ENCODE measurements around the gene TSPAN11. TPM values are rescaled to one million over a fixed set of nuclear protein-coding genes. Genes with fewer than 3 reads are reported as not detected.

TSPAN11 gene
- total and polyA plus RNA-seq, 2 donors (not counting 1 experiment from before 2014, with no cell fraction given) = not detected

- Histone ChIP-seq H3K4me3 (ENCODE audit: control extremely low read depth in 1 of 5, extremely low read depth in 1 of 5, insufficient read depth in 1 of 5, low read depth in 2 of 5, low read length in 4 of 5) (no peak overlapping the region), H3K9me3 (ENCODE audit: control extremely low read depth in 1 of 3, control insufficient read depth in 2 of 3, insufficient read depth in 1 of 3, low read length in 2 of 3) (no peaks in the 10 kb centered on the region), H2AFZ (ENCODE audit: insufficient read depth, low read depth, low read length, poor library complexity, severe bottlenecking) (no peak overlapping the region), H3K9ac (ENCODE audit: low read length) (no peak overlapping the region), H3K4me1 (ENCODE audit: control insufficient read depth in 2 of 2, insufficient read depth in 2 of 2, low read length in 2 of 2) (no peaks in the 10 kb centered on the region), H3K27ac (ENCODE audit: low read length in 2 of 2) (no peak overlapping the region), H3K4me2 (replicated peaks; ENCODE audit: low read depth, low read length, poor library complexity, severe bottlenecking) (no peak overlapping the region), H3K27me3 (replicated peaks in 1 of 4; ENCODE audit: control extremely low read depth in 1 of 4, control insufficient read depth in 3 of 4, insufficient read depth in 4 of 4, low read length in 3 of 4) (no peaks in the 10 kb centered on the region), H3K79me2 (ENCODE audit: control insufficient read depth, insufficient read depth, low read length) (no peaks in the 10 kb centered on the region), H3K36me3 (replicated peaks in 1 of 2; ENCODE audit: control extremely low read depth in 1 of 2, control insufficient read depth in 1 of 2, extremely low read depth in 1 of 2, insufficient read depth in 2 of 2, low read length in 1 of 2) (no peaks in the 10 kb centered on the region), H4K20me1 (ENCODE audit: control insufficient read depth, insufficient read depth, low read length, poor library complexity, severe bottlenecking) (no peaks in the 10 kb centered on the region)
- Mint-ChIP-seq H3K27me3 (no peaks in the 10 kb centered on the region), H3K9me3 (ENCODE audit: insufficient read depth) (no peaks in the 10 kb centered on the region), H3K4me1 (no peaks in the 10 kb centered on the region), H3K4me3 (no peak overlapping the region), H3K27ac (no peak overlapping the region)
- ChIA-PET CTCF (no interaction called here), POLR2A (no interaction called here)
- intact Hi-C loops (cut with micrococcal nuclease) = no loop called here
- DNase-seq (no peak), ATAC-seq (ENCODE audit: low read depth) (no peak)
- TF ChIP-seq EZH2 (IDR thresholded peaks at IDR 0.05; ENCODE audit: borderline replicate concordance, insufficient read depth, low read depth, low read length, poor library complexity, severe bottlenecking) (no peak), CTCF (IDR thresholded peaks at IDR 0.05) (no peak)
- WGBS (ENCODE audit: insufficient coverage) = no CpG with 5 or more reads among the region's 4 CpGs
Measured at GRCh38 chr12:30999723-31000122, 73.2 kb downstream of the TSPAN11 start.

GRCh38 chr12:31000751-31001150 is 74.2 kb downstream of the TSPAN11 start:
- Histone ChIP-seq H3K27me3 (replicated peaks in 1 of 4; ENCODE audit: control extremely low read depth in 1 of 4, control insufficient read depth in 3 of 4, insufficient read depth in 4 of 4, low read length in 3 of 4) (no peaks in the 10 kb centered on the region), H4K20me1 (ENCODE audit: control insufficient read depth, insufficient read depth, low read length, poor library complexity, severe bottlenecking) (no peaks in the 10 kb centered on the region), H3K9me3 (ENCODE audit: control extremely low read depth in 1 of 3, control insufficient read depth in 2 of 3, insufficient read depth in 1 of 3, low read length in 2 of 3) (no peaks in the 10 kb centered on the region), H3K9ac (ENCODE audit: low read length) (no peak overlapping the region), H3K27ac (ENCODE audit: low read length in 2 of 2) (no peak overlapping the region), H3K4me2 (replicated peaks; ENCODE audit: low read depth, low read length, poor library complexity, severe bottlenecking) (no peak overlapping the region), H2AFZ (ENCODE audit: insufficient read depth, low read depth, low read length, poor library complexity, severe bottlenecking) (no peak overlapping the region), H3K4me1 (ENCODE audit: control insufficient read depth in 2 of 2, insufficient read depth in 2 of 2, low read length in 2 of 2) (no peaks in the 10 kb centered on the region), H3K4me3 (ENCODE audit: control extremely low read depth in 1 of 5, extremely low read depth in 1 of 5, insufficient read depth in 1 of 5, low read depth in 2 of 5, low read length in 4 of 5) (no peak overlapping the region), H3K79me2 (ENCODE audit: control insufficient read depth, insufficient read depth, low read length) (no peaks in the 10 kb centered on the region), H3K36me3 (replicated peaks in 1 of 2; ENCODE audit: control extremely low read depth in 1 of 2, control insufficient read depth in 1 of 2, extremely low read depth in 1 of 2, insufficient read depth in 2 of 2, low read length in 1 of 2) (no peaks in the 10 kb centered on the region)
- Mint-ChIP-seq H3K27me3 (no peaks in the 10 kb centered on the region), H3K4me1 (no peaks in the 10 kb centered on the region), H3K4me3 (no peak overlapping the region), H3K27ac (no peak overlapping the region), H3K9me3 (ENCODE audit: insufficient read depth) (no peaks in the 10 kb centered on the region)
- TF ChIP-seq EZH2 (IDR thresholded peaks at IDR 0.05; ENCODE audit: borderline replicate concordance, insufficient read depth, low read depth, low read length, poor library complexity, severe bottlenecking) (no peak), CTCF (IDR thresholded peaks at IDR 0.05) (no peak)
- ATAC-seq (ENCODE audit: low read depth) (no peak), DNase-seq (no peak)
- POLR2A ChIA-PET = no interaction called here
- CTCF ChIA-PET = no interaction called here
- intact Hi-C loops (cut with micrococcal nuclease) = no loop called here
- 75% methylated on average over 3 of the region's 3 CpGs for WGBS (ENCODE audit: insufficient coverage)
